NCI-H1092 (cell line): ENCODE data around the gene IGLL5.
A peak's percentile ranks its signal among the peaks of the same experiment; 100 is the strongest.
"Not testable (repeated sequence)": the region's sequence is repeated elsewhere in the genome, so short reads cannot be mapped to it uniquely, and the experiment has no call there.

Experiments used
- DNase-seq: peaks from one replicate; lab custom pipeline; 2025; lab: John Stamatoyannopoulos, UW

The IGLL5 gene

GRCh38 chr22:22884010-22884887 is 3.4 kb upstream of the IGLL5 start:
- peak; percentile 29 for DNase-seq

DNA sequence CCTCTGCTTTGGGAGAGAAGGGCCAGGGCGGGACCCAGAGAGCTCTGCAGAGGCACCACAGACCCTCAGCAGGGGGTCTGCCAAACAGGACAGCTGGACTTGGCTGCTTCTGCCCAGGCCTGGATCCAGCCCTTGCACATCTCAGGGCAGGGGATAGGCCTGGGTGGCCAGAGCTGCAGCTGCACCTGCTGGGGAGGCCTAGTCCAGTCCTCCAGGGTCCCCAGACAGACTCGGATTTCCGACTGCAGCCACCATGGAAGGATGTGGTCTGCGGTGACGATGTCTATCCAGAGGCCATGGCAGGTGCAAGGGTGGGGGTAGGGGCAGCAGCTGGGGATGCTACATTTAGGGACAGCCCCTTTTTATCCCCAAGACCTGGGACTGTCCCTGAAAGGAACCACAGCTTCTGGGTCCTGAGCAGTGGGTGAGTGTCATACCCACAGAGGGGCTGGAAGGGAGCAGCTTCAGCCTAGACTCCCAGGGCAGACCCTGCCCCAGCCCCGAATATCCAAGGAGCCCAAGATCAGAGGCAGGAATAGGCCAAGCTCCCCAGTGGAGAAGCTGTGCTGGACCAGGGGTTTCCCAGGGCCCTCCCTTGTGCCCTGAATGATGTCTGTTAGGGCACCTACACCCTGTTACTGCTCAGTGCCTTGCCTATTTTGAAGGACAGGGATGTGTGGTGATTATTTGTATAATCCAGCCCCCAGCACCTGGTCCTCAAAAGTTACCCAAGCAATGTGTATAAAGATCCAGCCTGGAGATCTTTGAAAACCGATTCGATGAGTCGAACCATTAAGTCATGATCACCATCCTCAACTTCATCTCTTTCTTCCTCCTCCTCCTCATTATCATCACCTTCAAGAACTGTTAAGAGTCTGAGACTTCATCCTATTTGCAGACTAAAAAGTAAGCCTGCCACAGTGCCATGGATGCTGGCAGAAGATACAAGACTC is 2.5 kb upstream of the IGLL5 start:
- DNase-seq: no peak

GRCh38 chr22:22886546-22886945 is 1.1 kb upstream of the IGLL5 start:
- DNase-seq: no peak

DNA sequence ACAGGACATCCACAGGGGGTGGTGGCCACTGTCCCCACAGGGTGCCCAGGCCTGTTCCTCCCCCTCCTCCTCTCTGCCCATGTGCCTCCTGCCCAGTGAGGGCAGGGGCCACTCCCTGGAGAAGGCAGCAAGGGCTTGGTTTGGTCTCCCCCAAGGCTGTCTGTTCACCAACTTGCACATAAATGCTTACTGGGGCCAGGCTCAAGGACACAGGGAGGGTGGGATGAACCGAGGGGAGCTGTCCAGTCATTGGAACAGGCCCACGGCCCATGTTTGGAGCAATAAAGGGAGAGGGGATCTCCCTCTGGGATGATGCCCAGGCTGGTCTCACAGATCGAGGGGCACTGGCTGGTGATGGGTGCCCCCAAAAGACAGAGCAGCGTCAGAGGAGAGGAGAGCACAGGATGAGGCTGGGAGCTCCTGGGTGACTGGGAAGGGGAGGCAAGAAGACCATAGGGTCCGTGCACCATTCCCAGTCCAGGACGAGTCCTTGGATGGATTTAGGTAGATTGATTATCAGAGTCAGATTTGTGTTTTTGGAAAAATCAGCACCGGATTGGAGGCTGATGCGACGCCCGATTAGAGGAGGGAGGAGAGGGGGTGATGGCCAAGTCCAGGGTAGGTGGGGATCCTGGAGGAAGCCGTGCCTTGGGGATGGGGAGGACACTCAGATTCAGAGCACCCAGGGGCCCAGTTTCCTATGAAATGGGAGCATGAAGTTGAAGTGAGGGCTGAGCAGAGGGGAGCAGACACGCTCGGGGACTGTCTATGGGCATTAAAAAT is 1.1 kb downstream of the IGLL5 start:
- DNase-seq: no peak

DNA sequence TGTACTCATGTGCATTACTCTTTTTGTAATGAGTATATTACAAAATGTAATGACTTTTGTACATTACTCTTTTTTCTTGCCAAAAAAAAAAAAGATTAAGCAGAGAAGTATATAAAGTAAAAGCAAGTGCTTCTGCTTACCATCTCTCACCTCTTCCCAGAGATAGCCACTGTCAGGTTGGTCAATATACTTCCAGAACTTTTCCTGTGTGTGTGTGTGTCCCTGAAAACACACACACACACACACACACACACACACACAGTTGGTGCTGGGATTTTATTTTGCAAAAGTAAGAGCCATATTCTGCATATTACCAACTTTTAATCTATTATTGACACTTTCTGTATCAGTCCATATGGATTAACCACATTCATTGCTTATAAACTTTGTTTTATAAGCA is 2.5 kb downstream of the IGLL5 start:
- no peak for DNase-seq

GRCh38 chr22:22891139-22891621 is 3.6 kb downstream of the IGLL5 start:
- DNase-seq: no peak

GRCh38 chr22:22892096-22893052 is 4.8 kb downstream of the IGLL5 start:
- DNase-seq: no peak

DNA sequence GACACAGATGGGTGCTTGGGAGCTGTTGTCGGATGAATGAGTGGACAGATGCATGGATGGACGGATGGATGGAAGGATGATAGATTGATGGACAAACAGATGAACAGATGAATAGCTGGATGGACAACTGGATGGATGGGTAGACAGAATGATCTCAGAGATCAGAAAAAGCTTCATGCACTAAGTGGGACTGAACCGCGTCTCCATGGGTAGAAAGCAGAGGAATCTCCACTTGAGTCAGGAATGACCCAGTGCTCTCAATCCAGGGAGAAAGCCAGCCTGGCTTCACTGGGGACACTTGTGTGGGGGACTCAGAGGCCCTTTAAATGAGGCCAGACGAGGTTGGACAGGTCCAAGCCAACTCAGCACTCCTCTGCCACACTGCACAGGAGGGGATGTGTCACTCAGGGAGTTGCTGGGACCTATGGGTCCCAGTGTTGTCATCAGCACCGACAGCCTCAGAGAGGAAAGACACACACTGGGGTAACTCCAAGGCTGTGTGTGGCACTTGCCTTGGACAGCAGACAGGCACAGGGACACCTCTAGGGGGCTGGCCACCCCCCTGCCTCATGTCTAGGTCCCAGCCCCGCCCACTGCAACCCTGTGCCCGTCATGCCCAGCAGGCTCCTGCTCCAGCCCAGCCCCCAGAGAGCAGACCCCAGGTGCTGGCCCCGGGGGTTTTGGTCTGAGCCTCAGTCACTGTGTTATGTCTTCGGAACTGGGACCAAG is 5.6 kb downstream of the IGLL5 start:
- DNase-seq: no peak

DNA sequence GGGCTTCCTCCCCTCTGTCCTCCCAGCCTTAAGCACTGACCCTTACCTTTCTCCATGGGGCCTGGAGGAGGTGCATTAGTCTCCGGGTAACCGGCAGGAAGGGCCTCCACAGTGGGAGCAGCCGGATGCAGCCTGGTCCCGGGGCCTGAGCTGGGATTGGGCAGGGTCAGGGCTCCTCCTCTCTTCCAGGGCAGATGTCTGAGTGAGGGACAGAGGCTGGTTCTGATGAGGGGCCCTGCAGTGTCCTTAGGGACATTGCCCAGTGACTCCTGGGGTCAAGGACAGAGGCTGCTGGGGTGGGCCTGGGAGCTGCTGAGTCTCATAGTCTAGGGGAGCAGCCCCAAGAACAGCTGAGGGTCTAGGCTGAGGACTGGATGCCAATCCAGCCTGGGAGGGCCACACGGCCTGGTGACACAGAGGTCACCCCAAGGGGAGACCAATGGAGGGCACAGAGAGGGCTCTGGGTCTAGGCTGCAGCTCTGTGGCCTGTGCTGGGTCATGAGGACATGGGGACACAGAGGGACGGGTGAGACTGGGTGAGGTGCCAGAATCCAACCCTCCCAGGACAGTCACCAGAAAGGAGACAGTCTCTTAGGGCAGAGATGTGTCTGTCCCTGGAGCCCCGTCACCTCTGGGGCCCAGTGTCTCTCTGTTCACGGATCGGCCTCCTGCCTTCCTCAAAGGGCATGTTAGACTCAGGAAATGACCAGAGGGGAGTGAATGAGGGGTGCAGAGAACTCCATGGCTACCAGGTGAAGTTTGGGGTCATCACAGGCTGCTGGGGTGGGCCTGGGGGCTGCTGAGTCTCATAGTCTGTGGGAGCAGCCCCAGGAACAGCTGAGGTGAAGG is 6.5 kb downstream of the IGLL5 start:
- no peak for DNase-seq

GRCh38 chr22:22894740-22895731 is 7.4 kb downstream of the IGLL5 start:
- DNase-seq: no peak

DNA sequence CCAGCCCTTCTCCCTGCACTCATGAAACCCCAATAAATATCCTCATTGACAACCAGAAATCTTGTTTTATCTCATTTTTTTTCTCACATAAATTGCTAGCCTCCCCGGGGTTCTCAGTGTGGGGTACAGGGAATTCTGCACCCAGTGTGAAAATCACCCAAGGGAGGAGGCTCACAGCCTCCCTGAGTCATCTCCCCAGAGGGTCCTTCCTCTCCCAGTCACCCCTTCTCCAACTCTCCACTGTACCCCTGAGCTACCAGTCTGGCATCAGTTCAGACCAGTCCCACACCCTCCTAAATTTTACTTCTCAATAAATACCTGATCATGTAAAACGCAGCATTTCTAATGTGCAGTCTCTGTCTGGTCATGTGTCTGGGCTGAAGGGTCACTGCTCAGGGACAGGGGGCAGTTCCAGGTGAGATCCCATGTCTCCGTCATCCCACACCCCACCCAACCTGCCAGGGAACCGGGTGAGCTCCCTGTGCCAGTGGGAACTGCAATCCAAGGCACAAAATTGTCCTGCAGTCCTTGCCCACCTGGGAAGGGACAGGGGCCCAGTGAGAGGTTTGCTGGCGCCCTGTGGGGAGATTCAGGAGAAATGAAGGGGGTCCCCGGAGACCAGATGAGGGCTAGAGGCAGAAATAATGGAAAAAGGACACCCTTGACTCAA is 8.3 kb downstream of the IGLL5 start:
- DNase-seq: no peak

- no peak for DNase-seq
These were observed 9.0 kb downstream of the IGLL5 start for GRCh38 chr22:22896601-22897000.

DNA sequence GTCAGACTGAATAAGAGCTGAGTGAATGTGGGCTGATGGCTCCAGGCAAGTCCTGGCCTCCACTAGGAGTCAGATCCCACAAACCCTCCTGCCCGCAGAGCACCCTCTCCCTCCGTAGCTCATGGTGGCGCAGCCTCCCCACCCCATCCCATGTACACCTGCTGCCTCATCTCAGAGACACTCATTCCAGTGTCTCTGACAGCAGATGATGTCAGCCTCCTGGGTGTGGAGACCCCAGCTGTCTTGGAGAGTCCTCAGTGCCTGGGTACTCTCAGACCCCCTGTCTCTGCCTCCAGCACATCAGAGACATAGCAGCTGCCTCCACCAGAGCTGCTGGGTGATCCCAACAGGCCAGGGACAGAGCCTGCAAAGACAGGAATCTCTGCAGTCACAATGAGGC is 9.5 kb downstream of the IGLL5 start:
- no peak for DNase-seq

GRCh38 chr22:22897947-22898346 is 10.3 kb downstream of the IGLL5 start:
- DNase-seq: no peak

GRCh38 chr22:22898411-22898950 is 10.9 kb downstream of the IGLL5 start:
- not testable (repeated sequence) for DNase-seq

DNA sequence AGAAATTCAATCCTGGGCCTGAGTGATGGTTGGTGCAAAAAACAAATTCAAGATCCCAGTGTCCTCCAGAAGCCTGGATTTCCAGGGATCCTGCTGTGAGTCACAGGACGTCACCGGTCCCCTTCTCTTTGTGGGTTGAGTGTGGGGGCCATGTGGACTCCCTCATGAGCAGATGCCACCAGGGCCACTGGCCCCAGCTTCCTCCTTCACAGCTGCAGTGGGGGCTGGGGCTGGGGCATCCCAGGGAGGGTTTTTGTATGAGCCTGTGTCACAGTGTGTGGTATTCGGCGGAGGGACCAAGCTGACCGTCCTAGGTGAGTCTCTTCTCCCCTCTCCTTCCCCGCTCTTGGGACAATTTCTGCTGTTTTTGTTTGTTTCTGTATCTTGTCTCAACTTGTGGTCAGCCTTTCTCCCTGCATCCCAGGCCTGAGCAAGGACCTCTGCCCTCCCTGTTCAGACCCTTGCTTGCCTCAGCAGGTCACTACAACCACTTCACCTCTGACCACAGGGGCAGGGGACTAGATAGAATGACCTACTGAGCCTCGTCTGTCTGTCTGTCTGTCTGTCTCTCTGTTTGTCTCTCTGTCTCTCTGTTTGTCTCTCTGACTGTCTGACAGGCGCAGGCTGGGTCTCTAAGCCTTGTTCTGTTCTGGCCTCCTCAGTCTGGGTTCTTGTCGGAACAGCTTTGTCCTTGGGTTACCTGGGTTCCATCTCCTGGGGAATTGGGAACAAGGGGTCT is 11.9 kb downstream of the IGLL5 start:
- DNase-seq: not testable (repeated sequence)
